WERI-Rb-1 (cell line): ENCODE measurements around the gene D2HGDH.
A peak's percentile ranks its signal among the peaks of the same experiment; 100 is the strongest.

Experiments used
- DNase-seq: peaks from one replicate; pipeline ENCODE4 v3.0.0-alpha.2; 2020
- H3K27ac ChIP-seq: fragments of 250-450 bp; sonication (Bioruptor Pico); 2 replicates; pipeline ENCODE4 v1.5.1; 2020; ENCODE audit warnings: mild to moderate bottlenecking, moderate library complexity
- H3K27me3 ChIP-seq: fragments of 250-450 bp; sonication (Bioruptor Pico); 2 replicates; pipeline ENCODE4 v1.5.1; 2021; ENCODE audit warnings: mild to moderate bottlenecking, low read depth, moderate library complexity; ENCODE audit not compliant: insufficient read depth, severe bottlenecking
- H3K36me3 ChIP-seq: fragments of 250-450 bp; sonication (Bioruptor Pico); 2 replicates; pipeline ENCODE4 v1.5.1; 2020; ENCODE audit warnings: mild to moderate bottlenecking, moderate library complexity
- H3K4me3 ChIP-seq: 2 replicates; pipeline ENCODE4 v1.5.1; 2011; ENCODE audit warnings: low read depth, mild to moderate bottlenecking, control low read depth, low read length
- H3K9me3 ChIP-seq: fragments of 250-450 bp; sonication (Bioruptor Pico); 2 replicates; pipeline ENCODE4 v1.5.1; 2021; ENCODE audit warnings: mild to moderate bottlenecking, moderate library complexity; ENCODE audit not compliant: severe bottlenecking
- CTCF ChIP-seq: IDR thresholded peaks from 2 replicates; pipeline ENCODE4 v1.5.1; 2011; ENCODE audit warnings: low read depth, mild to moderate bottlenecking, control low read depth, inconsistent platforms, low read length

D2HGDH gene

GRCh38 chr2:241721852-241722251 lies 12.6 kb upstream of the D2HGDH start:
- Histone ChIP-seq H3K36me3 (peaks cover 71% of the 10 kb centered on the region), H3K27me3 (no peaks in the 10 kb centered on the region), H3K9me3 (peaks cover 4% of the 10 kb centered on the region), H3K4me3 (no peak overlapping the region), H3K27ac (no peak overlapping the region)
- DNase-seq: no peak
- no peak for TF ChIP-seq CTCF

GRCh38 chr2:241722896-241723454 lies 11.5 kb upstream of the D2HGDH start:
- Histone ChIP-seq H3K36me3 (peaks cover 66% of the 10 kb centered on the region), H3K27me3 (no peaks in the 10 kb centered on the region), H3K9me3 (peaks cover 4% of the 10 kb centered on the region), H3K27ac (no peak overlapping the region), H3K4me3 (no peak overlapping the region)
- DNase-seq: no peak
- TF ChIP-seq CTCF: no peak

GRCh38 chr2:241724259-241724974 lies 10.0 kb upstream of the D2HGDH start:
- Histone ChIP-seq H3K9me3 (peaks cover 4% of the 10 kb centered on the region), H3K27ac (no peak overlapping the region), H3K36me3 (peaks cover 62% of the 10 kb centered on the region), H3K4me3 (no peak overlapping the region), H3K27me3 (no peaks in the 10 kb centered on the region)
- DNase-seq: peak; percentile 34
- peak; percentile 51 for TF ChIP-seq CTCF

- no peak for DNase-seq
- Histone ChIP-seq H3K27me3 (no peaks in the 10 kb centered on the region), H3K27ac (no peak overlapping the region), H3K36me3 (peaks cover 54% of the 10 kb centered on the region), H3K9me3 (peaks cover 4% of the 10 kb centered on the region), H3K4me3 (no peak overlapping the region)
- TF ChIP-seq CTCF: no peak
These were observed 9.2 kb upstream of the D2HGDH start for GRCh38 chr2:241724975-241725870.

- H3K4me3 ChIP-seq: no peak overlapping the region
These were observed 8.0 kb upstream of the D2HGDH start for GRCh38 chr2:241726459-241726858.

More at GRCh38 chr2:241726459-241726858, 8.0 kb upstream of the D2HGDH start:
- no peak for DNase-seq
- H3K36me3 ChIP-seq: peaks cover 41% of the 10 kb centered on the region
- no peaks in the 10 kb centered on the region for H3K27me3 ChIP-seq
- peaks cover 4% of the 10 kb centered on the region for H3K9me3 ChIP-seq
- no peak for TF ChIP-seq CTCF
- H3K27ac ChIP-seq: no peak overlapping the region
